Fibroblast of lung (primary cell): Measurements from ENCODE around the gene ADAM33. TPM values are rescaled to one million over a fixed set of nuclear protein-coding genes. Genes with fewer than 3 reads are reported as not detected.

Experiments
- DNase-seq, 2 donors: peaks; one replicate each; pipeline versions ENCODE4 v3.0.0 to v3.0.0-alpha.2; 2010; ENCODE audit warnings: low read depth in 2 of 2
- H2AFZ ChIP-seq: 2 replicates; pipeline ENCODE4 v1.5.1; 2012; ENCODE audit warnings: low read length, control low read depth, inconsistent platforms
- H3K27ac ChIP-seq: 2 replicates; pipeline ENCODE4 v1.5.1; 2011; ENCODE audit warnings: low read length, control low read depth; ENCODE audit not compliant: insufficient read depth
- H3K27me3 ChIP-seq: 2 replicates; pipeline ENCODE4 v1.5.1; 2011; ENCODE audit warnings: mild to moderate bottlenecking, low read length; ENCODE audit not compliant: control insufficient read depth, insufficient read depth
- H3K36me3 ChIP-seq: 2 replicates; pipeline ENCODE4 v1.5.1; 2011; ENCODE audit warnings: low read length; ENCODE audit not compliant: control insufficient read depth, insufficient read depth
- H3K4me1 ChIP-seq: 2 replicates; pipeline ENCODE4 v1.5.1; 2011; ENCODE audit warnings: low read length; ENCODE audit not compliant: control insufficient read depth, insufficient read depth; ENCODE audit errors: extremely low read depth
- H3K4me2 ChIP-seq: 2 replicates; pipeline ENCODE4 v1.5.1; 2011; ENCODE audit warnings: low read length, control low read depth; ENCODE audit not compliant: insufficient read depth; ENCODE audit errors: extremely low read depth
- H3K4me3 ChIP-seq, 4 experiments: fragments of 200-600 bp in 1 of 4; sonication (generic) in 1 of 4; replicated peaks in 1 of 4; 2 replicates each; pipeline ENCODE4 v1.5.1; 2011 to 2016; ENCODE audit warnings: low read length in 4 of 4, low read depth in 3 of 4, mild to moderate bottlenecking in 3 of 4, control low read depth in 2 of 4, inconsistent platforms in 1 of 4, mixed read lengths in 1 of 4; ENCODE audit not compliant: insufficient read depth in 1 of 4; ENCODE audit errors: control extremely low read depth in 1 of 4
- H3K79me2 ChIP-seq: 2 replicates; pipeline ENCODE4 v1.5.1; 2012; ENCODE audit warnings: mild to moderate bottlenecking, low read length, inconsistent platforms; ENCODE audit not compliant: control insufficient read depth, insufficient read depth
- H3K9ac ChIP-seq: 2 replicates; pipeline ENCODE4 v1.5.1; 2011; ENCODE audit warnings: mild to moderate bottlenecking, low read length, control low read depth; ENCODE audit not compliant: insufficient read depth
- H3K9me3 ChIP-seq: 2 replicates; pipeline ENCODE4 v1.5.1; 2012; ENCODE audit warnings: low read depth, low read length; ENCODE audit not compliant: control insufficient read depth, insufficient read depth
- H4K20me1 ChIP-seq: 2 replicates; pipeline ENCODE4 v1.5.1; 2011; ENCODE audit warnings: low read length; ENCODE audit not compliant: control insufficient read depth, insufficient read depth; ENCODE audit errors: extremely low read depth
- CTCF ChIP-seq, 2 donors: IDR thresholded peaks in 1 of 2; conservative IDR thresholded peaks in 1 of 2; 1 replicate in 1 of 2; 2 replicates in 1 of 2; pipeline ENCODE4 v1.5.1; 2011 to 2012; ENCODE audit warnings: low read length in 2 of 2, control low read depth in 1 of 2, inconsistent platforms in 1 of 2, low read depth in 1 of 2, mild to moderate bottlenecking in 1 of 2
- EZH2 ChIP-seq: IDR thresholded peaks from 2 replicates; pipeline ENCODE4 v1.5.1; 2012; ENCODE audit warnings: low read length, control low read depth, mild to moderate bottlenecking; ENCODE audit errors: missing control alignments
- polyA plus RNA-seq, 2 donors: library from polyadenylated mRNA; depleted of rRNA in 1 of 2; stranded (reverse) in 1 of 2; unstranded in 1 of 2; fragments of >200 nt; gene quantifications; 2 replicates each; pipeline ENCODE4 v1.2.1, GENCODE V29; 2011 to 2012; ENCODE audit warnings: missing spikeins in 1 of 2
- total RNA-seq: library from RNA; depleted of rRNA; stranded (reverse); fragments of >200 nt; gene quantifications from 2 replicates; pipeline ENCODE4 v1.2.1, GENCODE V29; 2014

Gene ADAM33
- total and polyA plus RNA-seq, 2 donors (not counting 1 experiment from before 2014, with no cell fraction given): 29.4 to 67.9 TPM

DNA sequence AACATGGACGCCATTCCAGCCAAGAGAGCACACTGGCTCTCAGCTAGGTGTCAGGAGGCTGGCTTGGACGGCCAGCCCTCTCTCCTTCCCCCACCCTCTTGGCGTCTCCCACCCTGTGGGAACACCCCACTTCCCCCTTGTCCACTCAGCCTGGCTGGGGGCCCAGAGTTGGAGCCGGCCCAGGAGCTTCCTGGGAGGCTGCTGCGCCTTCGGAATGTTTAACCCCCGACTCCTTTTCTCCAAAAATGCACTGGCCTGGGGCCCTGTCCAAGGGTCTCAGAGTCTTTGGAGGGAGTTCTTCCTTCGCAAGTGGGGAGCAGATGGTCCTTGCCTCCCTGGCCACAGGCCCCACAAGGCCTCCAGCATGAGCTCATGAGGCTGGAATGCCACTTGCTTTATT is 4.1 kb downstream of the ADAM33 start:
- no peaks in the 10 kb centered on the region for H3K9me3 ChIP-seq
- H4K20me1 ChIP-seq: no peaks in the 10 kb centered on the region
- peak overlapping the region; percentile 59 for H3K4me2 ChIP-seq
- H3K27ac ChIP-seq: peak overlapping the region; percentile 34
- H2AFZ ChIP-seq: no peak overlapping the region
- DNase-seq: peak; percentile 53
- H3K27me3 ChIP-seq: no peaks in the 10 kb centered on the region
- H3K79me2 ChIP-seq: peaks cover 9% of the 10 kb centered on the region
- peak overlapping the region in 1 of 4 experiments; percentile 22 for H3K4me3 ChIP-seq
- peaks cover 8% of the 10 kb centered on the region for H3K36me3 ChIP-seq
- no peak overlapping the region for H3K9ac ChIP-seq
- TF ChIP-seq CTCF (conservative IDR thresholded peaks at IDR 0.05 in 1 of 2, IDR thresholded peaks at IDR 0.05 in 1 of 2; ENCODE audit: low read depth in 1 of 2, low read length in 2 of 2) (no peak), EZH2 (no peak)
- peaks cover 13% of the 10 kb centered on the region for H3K4me1 ChIP-seq

GRCh38 chr20:3674995-3675900 is 6.6 kb downstream of the ADAM33 start:
- DNase-seq: no peak

More at GRCh38 chr20:3674995-3675900, 6.6 kb downstream of the ADAM33 start:
- H3K36me3 ChIP-seq: peaks cover 17% of the 10 kb centered on the region
- H3K9ac ChIP-seq: no peak overlapping the region
- H3K27me3 ChIP-seq: no peaks in the 10 kb centered on the region
- no peak overlapping the region for H2AFZ ChIP-seq
- no peak for TF ChIP-seq CTCF (conservative IDR thresholded peaks at IDR 0.05 in 1 of 2, IDR thresholded peaks at IDR 0.05 in 1 of 2; ENCODE audit: low read depth in 1 of 2, low read length in 2 of 2)
- no peak for TF ChIP-seq EZH2
- H3K27ac ChIP-seq: no peak overlapping the region
- no peak overlapping the region for H3K4me3 ChIP-seq
- H4K20me1 ChIP-seq: no peaks in the 10 kb centered on the region
- H3K79me2 ChIP-seq: no peaks in the 10 kb centered on the region
- no peaks in the 10 kb centered on the region for H3K9me3 ChIP-seq
- H3K4me1 ChIP-seq: peaks cover 10% of the 10 kb centered on the region
- H3K4me2 ChIP-seq: no peak overlapping the region
